MM.1S (cell line): ENCODE measurements around the gene OSBPL1A.
A peak's percentile ranks its signal among the peaks of the same experiment; 100 is the strongest.

Experiments
- DNase-seq: peaks from one replicate; pipeline ENCODE4 v3.0.0-alpha.2; 2015
- H2AFZ ChIP-seq: fragments of 300-600 bp; sonication (generic); 2 replicates; pipeline ENCODE4 v1.6.0; 2016; ENCODE audit warnings: antibody characterized with exemption, low read length
- H3F3A ChIP-seq: fragments of 300-600 bp; sonication (generic); 2 replicates; pipeline ENCODE4 v1.6.1; 2016; ENCODE audit warnings: mild to moderate bottlenecking, antibody characterized with exemption, low read length, moderate library complexity, mixed read lengths; ENCODE audit not compliant: insufficient read depth
- H3K27ac ChIP-seq: fragments of 300-600 bp; sonication (generic); 2 replicates; pipeline ENCODE4 v1.5.1; 2016; ENCODE audit warnings: mild to moderate bottlenecking, low read length
- H3K27me3 ChIP-seq: fragments of 300-600 bp; sonication (generic); replicated peaks from 2 replicates; pipeline ENCODE4 v1.6.0; 2016; ENCODE audit warnings: low read length; ENCODE audit not compliant: insufficient read depth
- H3K36me3 ChIP-seq: fragments of 300-600 bp; sonication (generic); replicated peaks from 2 replicates; pipeline ENCODE4 v1.6.1; 2016; ENCODE audit warnings: mild to moderate bottlenecking, low read length, mixed read lengths; ENCODE audit not compliant: insufficient read depth
- H3K4me1 ChIP-seq: fragments of 300-600 bp; sonication (generic); 2 replicates; pipeline ENCODE4 v1.6.1; 2016; ENCODE audit warnings: low read length, mixed read lengths
- H3K4me2 ChIP-seq: fragments of 300-600 bp; sonication (generic); 2 replicates; pipeline ENCODE4 v1.6.0; 2016; ENCODE audit warnings: low read depth, low read length
- H3K4me3 ChIP-seq: fragments of 300-600 bp; sonication (generic); 2 replicates; pipeline ENCODE4 v1.5.1; 2016; ENCODE audit warnings: low read length, mixed read lengths
- H3K79me2 ChIP-seq: fragments of 300-600 bp; sonication (generic); 2 replicates; pipeline ENCODE4 v1.6.1; 2016; ENCODE audit warnings: mixed run types, low read length, mixed read lengths
- H3K9ac ChIP-seq: fragments of 300-600 bp; sonication (generic); 2 replicates; pipeline ENCODE4 v1.6.1; 2016; ENCODE audit warnings: low read length, mixed read lengths
- H3K9me2 ChIP-seq: fragments of 300-600 bp; sonication (generic); replicated peaks from 2 replicates; pipeline ENCODE4 v1.6.1; 2016; ENCODE audit warnings: mild to moderate bottlenecking, low read length, mixed read lengths; ENCODE audit not compliant: insufficient read depth
- H3K9me3 ChIP-seq: fragments of 300-600 bp; sonication (generic); replicated peaks from 2 replicates; pipeline ENCODE4 v1.6.1; 2016; ENCODE audit warnings: mild to moderate bottlenecking, low read length, mixed read lengths; ENCODE audit not compliant: insufficient read depth
- H4K20me1 ChIP-seq: fragments of 300-600 bp; sonication (generic); 2 replicates; pipeline ENCODE4 v1.6.1; 2016; ENCODE audit warnings: mild to moderate bottlenecking, low read length, moderate library complexity, mixed read lengths; ENCODE audit not compliant: insufficient read depth
- EZH2 ChIP-seq: fragments of 300-600 bp; sonication (generic); optimal IDR thresholded peaks from 2 replicates; pipeline ENCODE3; 2017; ENCODE audit warnings: low read depth, mild to moderate bottlenecking, antibody characterized with exemption, low read length, mixed read lengths
- EZH2phosphoT487 ChIP-seq: fragments of 300-600 bp; sonication (generic); IDR thresholded peaks from 2 replicates; pipeline ENCODE4 v1.6.1; 2018; ENCODE audit warnings: antibody characterized with exemption, low read length
- TF ChIP-seq, protein P1 (sequence below): fragments of 300-600 bp; sonication (generic); IDR thresholded peaks from 2 replicates; pipeline ENCODE4 v1.5.1; 2016; ENCODE audit warnings: antibody characterized with exemption, low read length, mixed read lengths

The OSBPL1A gene

GRCh38 chr18:24420551-24420950, 22.9 kb upstream of the OSBPL1A start:
- DNase-seq: no peak

DNA sequence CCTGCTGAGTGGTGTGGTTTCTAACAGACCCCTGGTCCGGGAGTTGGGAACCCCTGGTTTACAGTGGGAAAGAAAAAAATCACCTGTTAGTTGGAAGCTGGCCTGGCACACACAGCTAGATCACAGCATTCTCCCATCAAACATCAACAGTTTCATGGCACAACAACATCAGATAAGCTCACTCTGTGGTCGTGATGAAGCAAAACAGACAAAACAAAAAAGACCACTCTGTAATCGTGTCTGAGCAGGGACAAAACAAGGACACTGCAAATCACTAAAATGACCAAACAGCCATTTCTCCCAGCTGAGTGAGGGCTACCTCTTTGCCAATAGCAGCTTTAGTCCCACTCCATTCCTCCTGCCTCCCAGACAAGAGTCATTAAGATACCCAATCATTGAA, 19.9 kb upstream of the OSBPL1A start:
- no peaks in the 10 kb centered on the region for H4K20me1 ChIP-seq
- no peaks in the 10 kb centered on the region for H3K4me1 ChIP-seq
- no peaks in the 10 kb centered on the region for H3K79me2 ChIP-seq
- no peaks in the 10 kb centered on the region for H3K36me3 ChIP-seq
- no peak overlapping the region for H3K4me3 ChIP-seq
- TF ChIP-seq EZH2phosphoT487 (no peak), EZH2 (no peak)
- TF ChIP-seq, protein P1, sequence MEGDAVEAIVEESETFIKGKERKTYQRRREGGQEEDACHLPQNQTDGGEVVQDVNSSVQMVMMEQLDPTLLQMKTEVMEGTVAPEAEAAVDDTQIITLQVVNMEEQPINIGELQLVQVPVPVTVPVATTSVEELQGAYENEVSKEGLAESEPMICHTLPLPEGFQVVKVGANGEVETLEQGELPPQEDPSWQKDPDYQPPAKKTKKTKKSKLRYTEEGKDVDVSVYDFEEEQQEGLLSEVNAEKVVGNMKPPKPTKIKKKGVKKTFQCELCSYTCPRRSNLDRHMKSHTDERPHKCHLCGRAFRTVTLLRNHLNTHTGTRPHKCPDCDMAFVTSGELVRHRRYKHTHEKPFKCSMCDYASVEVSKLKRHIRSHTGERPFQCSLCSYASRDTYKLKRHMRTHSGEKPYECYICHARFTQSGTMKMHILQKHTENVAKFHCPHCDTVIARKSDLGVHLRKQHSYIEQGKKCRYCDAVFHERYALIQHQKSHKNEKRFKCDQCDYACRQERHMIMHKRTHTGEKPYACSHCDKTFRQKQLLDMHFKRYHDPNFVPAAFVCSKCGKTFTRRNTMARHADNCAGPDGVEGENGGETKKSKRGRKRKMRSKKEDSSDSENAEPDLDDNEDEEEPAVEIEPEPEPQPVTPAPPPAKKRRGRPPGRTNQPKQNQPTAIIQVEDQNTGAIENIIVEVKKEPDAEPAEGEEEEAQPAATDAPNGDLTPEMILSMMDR: no peak
- no peak for DNase-seq
- no peak overlapping the region for H2AFZ ChIP-seq
- no peaks in the 10 kb centered on the region for H3K9me2 ChIP-seq
- no peaks in the 10 kb centered on the region for H3K27me3 ChIP-seq
- no peak overlapping the region for H3K4me2 ChIP-seq
- no peaks in the 10 kb centered on the region for H3K9me3 ChIP-seq
- no peak overlapping the region for H3K27ac ChIP-seq
- H3K9ac ChIP-seq: no peak overlapping the region
- no peaks in the 10 kb centered on the region for H3F3A ChIP-seq

More at GRCh38 chr18:24420551-24420950, 22.9 kb upstream of the OSBPL1A start:
- no peaks in the 10 kb centered on the region for H3K4me1 ChIP-seq
- H2AFZ ChIP-seq: no peak overlapping the region
- TF ChIP-seq EZH2phosphoT487 (no peak), EZH2 (no peak)
- no peak overlapping the region for H3K27ac ChIP-seq
- 0 out of 2 replicates have a peak, but pooled peaks cover 3% of the 10 kb centered on the region for H3K27me3 ChIP-seq
- H3K4me2 ChIP-seq: no peak overlapping the region
- H3F3A ChIP-seq: no peaks in the 10 kb centered on the region
- no peaks in the 10 kb centered on the region for H3K9me3 ChIP-seq
- no peak overlapping the region for H3K4me3 ChIP-seq
- no peaks in the 10 kb centered on the region for H3K9me2 ChIP-seq
- H4K20me1 ChIP-seq: no peaks in the 10 kb centered on the region
- H3K36me3 ChIP-seq: no peaks in the 10 kb centered on the region
- H3K79me2 ChIP-seq: no peaks in the 10 kb centered on the region
- H3K9ac ChIP-seq: no peak overlapping the region

DNA sequence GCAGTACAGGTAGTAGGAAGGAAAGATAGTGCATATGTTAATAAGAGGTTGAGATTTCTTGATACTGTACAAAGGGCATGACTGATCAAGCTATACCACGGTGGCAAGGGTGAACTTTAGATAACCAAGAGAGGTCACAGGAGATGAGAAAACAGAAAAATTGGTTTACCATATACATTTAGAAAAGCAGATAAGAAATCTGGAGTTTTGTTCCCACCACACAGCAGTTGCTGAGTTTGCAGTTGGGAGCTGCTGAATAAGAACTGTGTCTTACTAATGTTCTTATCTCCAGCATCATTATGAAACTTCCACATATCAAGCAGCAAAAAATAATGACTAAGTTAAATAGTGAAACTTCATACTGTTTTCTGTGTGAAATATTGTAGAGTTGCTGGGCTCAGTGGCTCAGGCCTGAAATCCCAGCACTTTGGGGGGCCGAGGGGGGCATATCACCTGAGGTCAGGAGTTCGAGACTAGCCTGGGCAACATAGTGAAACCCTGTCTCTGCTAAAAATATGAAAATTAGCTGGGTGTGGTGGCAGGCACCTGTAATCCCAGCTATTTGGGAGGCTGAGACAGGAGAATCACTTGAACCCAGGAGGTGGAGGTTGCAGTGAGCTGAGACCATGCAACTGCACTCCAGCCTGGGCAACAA, 16.9 kb upstream of the OSBPL1A start:
- Histone ChIP-seq H3K4me1 (no peaks in the 10 kb centered on the region), H3K27ac (no peak overlapping the region), H3K9me2 (no peaks in the 10 kb centered on the region), H4K20me1 (no peaks in the 10 kb centered on the region), H3K9ac (no peak overlapping the region), H3K79me2 (no peaks in the 10 kb centered on the region), H3K9me3 (no peaks in the 10 kb centered on the region), H3K4me2 (no peak overlapping the region), H3K27me3 (no peaks in the 10 kb centered on the region), H2AFZ (no peak overlapping the region), H3F3A (no peaks in the 10 kb centered on the region), H3K36me3 (no peaks in the 10 kb centered on the region), H3K4me3 (no peak overlapping the region)
- peak; percentile 8 for DNase-seq
- TF ChIP-seq, protein P1: no peak
- no peak for TF ChIP-seq EZH2
- no peak for TF ChIP-seq EZH2phosphoT487

DNA sequence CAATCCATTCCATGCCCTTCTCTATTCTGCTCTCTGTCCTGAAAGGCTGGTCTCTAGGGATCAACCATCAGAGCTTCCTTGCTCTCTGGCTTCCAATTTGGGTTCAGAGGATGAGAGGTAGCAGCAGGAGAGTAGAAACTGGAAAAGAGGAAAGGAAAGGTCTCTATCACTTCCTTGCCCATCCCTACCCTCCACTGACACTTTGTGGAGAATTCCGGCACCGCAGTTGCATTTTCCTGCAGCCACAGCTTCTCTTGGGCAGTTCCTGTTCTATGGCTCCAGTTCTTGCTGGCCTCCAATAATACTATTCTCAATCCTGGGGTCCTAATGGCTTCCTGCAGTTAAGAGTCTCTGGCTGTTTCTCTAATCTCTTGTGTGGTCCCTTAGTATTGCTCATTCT, 15.5 kb upstream of the OSBPL1A start:
- H3K79me2 ChIP-seq: no peaks in the 10 kb centered on the region
- no peaks in the 10 kb centered on the region for H3F3A ChIP-seq
- no peaks in the 10 kb centered on the region for H3K36me3 ChIP-seq
- DNase-seq: no peak
- H3K9me3 ChIP-seq: no peaks in the 10 kb centered on the region
- H3K9me2 ChIP-seq: no peaks in the 10 kb centered on the region
- TF ChIP-seq EZH2phosphoT487: no peak
- TF ChIP-seq, protein P1: no peak
- H3K27me3 ChIP-seq: no peaks in the 10 kb centered on the region
- no peak overlapping the region for H3K9ac ChIP-seq
- H3K4me2 ChIP-seq: no peak overlapping the region
- H3K27ac ChIP-seq: no peak overlapping the region
- no peak overlapping the region for H3K4me3 ChIP-seq
- H2AFZ ChIP-seq: no peak overlapping the region
- H3K4me1 ChIP-seq: no peaks in the 10 kb centered on the region
- no peaks in the 10 kb centered on the region for H4K20me1 ChIP-seq
